Suprapubic skin (tissue), 4 donors: Measurements from ENCODE around the gene DYRK4. TPM values are rescaled to one million over a fixed set of nuclear protein-coding genes. Genes with fewer than 3 reads are reported as not detected.

ENCODE experiments used
- DNase-seq, 2 donors: peaks; one replicate each; pipeline ENCODE4 v3.0.0-alpha.2; 2019; ENCODE audit warnings: low spot score in 2 of 2
- H3K27ac ChIP-seq: fragments of 200-600 bp; sonication (generic); one replicate; pipeline ENCODE4 v1.5.1; 2019
- H3K27me3 ChIP-seq: fragments of 200-600 bp; sonication (generic); one replicate; pipeline ENCODE4 v1.5.1; 2019
- H3K36me3 ChIP-seq: fragments of 200-600 bp; sonication (generic); one replicate; pipeline ENCODE4 v1.5.1; 2019
- H3K4me1 ChIP-seq: fragments of 200-600 bp; sonication (generic); one replicate; pipeline ENCODE4 v1.5.1; 2019
- H3K4me3 ChIP-seq: fragments of 200-600 bp; sonication (generic); one replicate; pipeline ENCODE4 v1.5.1; 2019; ENCODE audit warnings: mild to moderate bottlenecking
- H3K9me3 ChIP-seq: fragments of 200-600 bp; sonication (generic); one replicate; pipeline ENCODE4 v1.5.1; 2019
- CTCF ChIP-seq, 2 donors: fragments of 200-600 bp in 1 of 2; fragments of 450-650 bp in 1 of 2; sonication (generic) in 1 of 2; IDR thresholded peaks; one replicate each; pipeline ENCODE4 v1.5.1; 2016 to 2019; ENCODE audit warnings: antibody characterized with exemption in 2 of 2, mild to moderate bottlenecking in 1 of 2, moderate library complexity in 1 of 2
- EP300 ChIP-seq: sonication (generic); formaldehyde crosslinking; IDR thresholded peaks from one replicate; pipeline ENCODE4 v1.6.1; 2017; ENCODE audit warnings: antibody characterized with exemption
- POLR2A ChIP-seq, 2 donors: fragments of 450-650 bp; IDR thresholded peaks; one replicate each; pipeline ENCODE4 v1.6.1; 2017; ENCODE audit warnings: antibody characterized with exemption in 2 of 2, mild to moderate bottlenecking in 2 of 2, moderate library complexity in 2 of 2
- POLR2AphosphoS5 ChIP-seq, 3 donors: sonication (generic); formaldehyde crosslinking; IDR thresholded peaks; one replicate each; pipeline ENCODE4 v1.6.1; 2017; ENCODE audit warnings: antibody characterized with exemption in 3 of 3
- WGBS: methylation state at CpG from one replicate; pipeline ENCODE4 v1.1.5; 2018; 5-methylcytosine and 5-hydroxymethylcytosine counted together
- total RNA-seq, 4 donors: library from RNA; depleted of rRNA; stranded (reverse); fragments of >200 nt; gene quantifications; one replicate each; pipeline ENCODE4 v1.1.0, GENCODE V29; 2016

The DYRK4 gene
- total RNA-seq, 4 donors from 2014 or later, result 16.7 to 31.3 (median 20.1) TPM

- no peaks in the 10 kb centered on the region for H3K4me1 ChIP-seq
- H3K4me3 ChIP-seq, result no peak overlapping the region
- no peaks in the 10 kb centered on the region for H3K27me3 ChIP-seq
- no peaks in the 10 kb centered on the region for H3K9me3 ChIP-seq
- H3K36me3 ChIP-seq, result peaks cover 50% of the 10 kb centered on the region
- H3K27ac ChIP-seq, result no peak overlapping the region
- DNase-seq, result no peak
- TF ChIP-seq POLR2A (IDR thresholded peaks at IDR 0.05) (no peak), EP300 (no peak), POLR2AphosphoS5 (IDR thresholded peaks at IDR 0.05) (no peak)
- WGBS, result 90% methylated on average over 9 of the region's 9 CpGs
Measured at GRCh38 chr12:4615667-4616066, 53.7 kb downstream of the DYRK4 start.

- DNase-seq, result no peak
- no peaks in the 10 kb centered on the region for H3K9me3 ChIP-seq
- H3K27ac ChIP-seq, result no peak overlapping the region
- 88% methylated on average over 3 of the region's 3 CpGs for WGBS
- no peak for TF ChIP-seq CTCF (IDR thresholded peaks at IDR 0.05)
- no peak for TF ChIP-seq POLR2AphosphoS5 (IDR thresholded peaks at IDR 0.05)
- TF ChIP-seq EP300, result no peak
- TF ChIP-seq POLR2A (IDR thresholded peaks at IDR 0.05), result no peak
- H3K4me1 ChIP-seq, result no peaks in the 10 kb centered on the region
- H3K36me3 ChIP-seq, result no peaks in the 10 kb centered on the region
- no peaks in the 10 kb centered on the region for H3K27me3 ChIP-seq
- no peak overlapping the region for H3K4me3 ChIP-seq
Measured at GRCh38 chr12:4621511-4621910, 59.5 kb downstream of the DYRK4 start.

- 92% methylated on average over 3 of the region's 5 CpGs for WGBS
- H3K4me1 ChIP-seq, result no peaks in the 10 kb centered on the region
- H3K27ac ChIP-seq, result no peak overlapping the region
- no peaks in the 10 kb centered on the region for H3K27me3 ChIP-seq
- no peak for TF ChIP-seq CTCF (IDR thresholded peaks at IDR 0.05)
- no peak for TF ChIP-seq EP300
- no peak for TF ChIP-seq POLR2AphosphoS5 (IDR thresholded peaks at IDR 0.05)
- no peak for TF ChIP-seq POLR2A (IDR thresholded peaks at IDR 0.05)
- H3K9me3 ChIP-seq, result no peaks in the 10 kb centered on the region
- no peak overlapping the region for H3K4me3 ChIP-seq
- no peak for DNase-seq
- no peaks in the 10 kb centered on the region for H3K36me3 ChIP-seq
Measured at GRCh38 chr12:4626543-4626942, 64.5 kb downstream of the DYRK4 start.

GRCh38 chr12:4628406-4628805 lies 66.4 kb downstream of the DYRK4 start:
- H3K36me3 ChIP-seq, result no peaks in the 10 kb centered on the region
- H3K4me3 ChIP-seq, result no peak overlapping the region
- DNase-seq, result no peak
- no peaks in the 10 kb centered on the region for H3K9me3 ChIP-seq
- no peaks in the 10 kb centered on the region for H3K27me3 ChIP-seq
- no peaks in the 10 kb centered on the region for H3K4me1 ChIP-seq
- 67% methylated on average over 10 of the region's 10 CpGs for WGBS
- H3K27ac ChIP-seq, result no peak overlapping the region
- TF ChIP-seq EP300 (no peak), POLR2AphosphoS5 (IDR thresholded peaks at IDR 0.05) (no peak), POLR2A (IDR thresholded peaks at IDR 0.05) (no peak), CTCF (IDR thresholded peaks at IDR 0.05) (no peak)

GRCh38 chr12:4630262-4630661 lies 68.3 kb downstream of the DYRK4 start:
- Histone ChIP-seq H3K36me3 (no peaks in the 10 kb centered on the region), H3K27me3 (no peaks in the 10 kb centered on the region), H3K4me3 (no peak overlapping the region), H3K4me1 (no peaks in the 10 kb centered on the region), H3K9me3 (no peaks in the 10 kb centered on the region), H3K27ac (no peak overlapping the region)
- TF ChIP-seq POLR2AphosphoS5 (IDR thresholded peaks at IDR 0.05) (no peak), POLR2A (IDR thresholded peaks at IDR 0.05) (no peak), CTCF (IDR thresholded peaks at IDR 0.05) (no peak)
- WGBS, result 62% methylated on average over 5 of the region's 5 CpGs
- no peak for DNase-seq

GRCh38 chr12:4643747-4644146 lies 81.7 kb downstream of the DYRK4 start:
- TF ChIP-seq POLR2A (IDR thresholded peaks at IDR 0.05) (no peak), POLR2AphosphoS5 (IDR thresholded peaks at IDR 0.05) (no peak), EP300 (no peak), CTCF (IDR thresholded peaks at IDR 0.05) (no peak)
- Histone ChIP-seq H3K4me3 (no peak overlapping the region), H3K27me3 (no peaks in the 10 kb centered on the region), H3K9me3 (no peaks in the 10 kb centered on the region), H3K36me3 (no peaks in the 10 kb centered on the region), H3K27ac (no peak overlapping the region), H3K4me1 (peaks cover 9% of the 10 kb centered on the region)
- no peak for DNase-seq
- WGBS, result 85% methylated on average over 6 of the region's 6 CpGs
